ENCODE results near the gene CYFIP1. TPM values are rescaled to one million over a fixed set of nuclear protein-coding genes. Genes with fewer than 3 reads are reported as not detected.
"Not testable (repeated sequence)": the region's sequence is repeated elsewhere in the genome, so short reads cannot be mapped to it uniquely, and the experiment has no call there.

CYFIP1 gene
- total RNA-seq = 14.3 and 14.5 TPM in 2 replicates

DNA sequence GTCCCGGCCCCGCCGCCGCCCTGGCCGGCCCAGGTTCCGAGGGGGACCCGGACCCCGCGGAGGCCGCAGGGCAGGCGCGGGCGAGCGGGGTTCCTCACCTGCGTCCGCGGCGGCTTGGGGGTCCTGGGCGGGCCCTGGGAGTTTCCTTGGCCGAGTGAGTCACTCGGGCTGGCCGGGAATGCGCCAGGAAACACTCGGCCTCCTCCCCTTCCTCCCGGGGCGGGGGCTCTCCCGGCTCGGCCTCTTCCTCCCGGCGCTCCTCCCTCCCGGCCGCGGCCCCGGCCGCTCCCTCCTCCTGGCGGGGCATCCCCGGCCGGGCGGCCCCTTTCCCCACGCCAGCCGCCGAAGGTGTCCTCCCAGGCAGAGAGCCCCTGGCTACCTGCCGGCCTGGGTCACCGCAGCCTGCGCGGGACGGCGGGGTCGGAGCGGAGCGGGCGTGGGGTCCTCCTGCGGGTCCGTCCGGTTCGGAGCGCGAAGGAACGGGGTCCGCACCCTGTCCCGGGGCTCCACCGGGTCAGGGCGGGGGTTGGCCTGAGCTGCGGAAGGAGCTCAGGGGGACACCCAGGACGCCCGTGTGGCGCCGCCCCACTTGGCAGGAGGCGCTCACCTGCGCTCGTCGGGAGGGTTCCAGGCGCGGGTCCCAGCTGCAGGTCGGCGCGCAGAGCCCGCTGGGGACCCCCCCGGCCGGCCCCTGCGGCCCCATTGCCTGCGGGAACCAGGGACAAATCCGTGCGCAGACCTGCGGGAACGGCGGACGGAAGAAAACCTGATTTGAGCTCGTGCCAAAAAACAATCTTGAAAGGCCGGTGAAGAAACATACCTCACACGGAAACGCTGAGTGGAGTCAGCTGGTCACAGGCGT lies at the start of gene CYFIP1:
TSS of gene CYFIP1 (minus strand) at position 180 of the 862 bp plus-strand sequence. CDS start 33,083 bp downstream, outside the sequence.
- intact Hi-C loops (cut with micrococcal nuclease) = no loop called here

- intact Hi-C loops (cut with micrococcal nuclease) = no loop called here
Observed at GRCh38 chr15:23026218-23026617, 46.0 kb upstream of the CYFIP1 start.

GRCh38 chr15:23022156-23022555 lies 42.0 kb upstream of the CYFIP1 start:
- intact Hi-C loops (cut with micrococcal nuclease) = no loop called here

DNA sequence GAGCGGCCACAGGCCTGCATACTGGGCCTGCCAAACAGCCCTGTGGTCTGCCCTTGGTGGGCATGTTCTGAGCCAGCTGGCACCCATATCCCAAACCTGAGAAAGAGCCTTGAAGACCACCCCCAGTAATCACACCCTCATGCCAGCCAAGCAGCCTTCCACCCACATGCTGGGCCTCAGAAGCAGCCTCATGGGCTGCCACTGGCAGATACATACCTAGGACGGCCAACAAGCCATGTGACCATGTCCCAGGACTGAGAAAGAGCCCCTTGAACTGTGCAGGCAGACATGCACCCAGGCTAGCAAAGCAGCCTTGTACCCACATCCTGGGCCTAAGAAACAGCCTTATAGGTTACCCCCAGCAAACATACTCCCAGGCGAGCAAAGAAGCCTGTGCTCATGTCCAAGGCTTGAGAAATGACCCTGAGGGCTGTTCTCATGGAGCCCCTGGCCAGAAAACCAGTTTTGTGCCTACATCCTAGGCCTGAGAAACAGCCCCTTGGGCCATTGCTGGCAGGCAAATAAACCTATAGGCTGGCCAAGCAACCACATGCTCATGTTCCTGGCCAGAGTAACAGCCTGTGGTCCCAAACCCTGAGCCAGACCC lies 34.3 kb upstream of the CYFIP1 start:
- intact Hi-C loops (cut with micrococcal nuclease) = no loop called here

GRCh38 chr15:23013681-23014080 lies 33.5 kb upstream of the CYFIP1 start:
- intact Hi-C loops (cut with micrococcal nuclease) = no loop called here

GRCh38 chr15:23012616-23013015 lies 32.4 kb upstream of the CYFIP1 start:
- intact Hi-C loops (cut with micrococcal nuclease) = not testable (repeated sequence)

DNA sequence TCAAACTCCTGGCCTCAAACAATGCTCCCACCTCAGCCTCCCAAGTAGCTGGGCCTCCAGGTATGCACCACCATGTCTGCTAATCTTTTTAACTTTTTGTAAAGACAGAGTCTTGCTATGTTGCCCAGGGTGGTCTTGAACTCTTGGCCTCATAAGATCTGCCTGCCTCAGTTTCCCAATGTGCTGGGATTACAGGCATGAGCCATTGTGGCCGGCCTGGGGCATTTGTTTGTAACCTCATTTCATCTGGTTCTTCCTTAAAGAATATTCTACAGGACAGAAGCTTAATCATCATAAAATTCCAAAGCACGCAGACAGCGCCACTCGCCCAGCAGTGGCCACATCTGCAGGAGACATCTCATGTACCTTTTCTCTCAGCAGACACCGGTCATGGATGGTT lies 23.6 kb upstream of the CYFIP1 start:
- intact Hi-C loops (cut with micrococcal nuclease) = no loop called here

DNA sequence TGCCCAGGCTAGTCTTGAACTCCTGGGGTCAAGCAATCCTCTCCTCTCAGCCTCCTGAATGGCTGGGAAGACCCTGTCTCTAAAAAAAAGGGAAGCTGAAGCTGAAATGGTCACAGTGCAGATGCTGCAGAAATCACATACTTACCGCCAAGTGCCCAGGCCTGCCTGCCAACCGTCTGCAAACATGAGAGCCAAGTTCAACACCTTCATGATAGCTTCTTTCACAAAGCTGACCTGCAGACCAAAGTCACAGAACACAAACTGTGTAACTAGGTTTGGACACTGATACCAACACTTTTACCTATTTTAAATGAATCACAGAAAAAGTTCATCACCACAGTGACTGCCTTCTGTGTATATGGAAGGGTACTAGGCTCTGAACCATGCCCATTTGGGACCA lies 22.8 kb upstream of the CYFIP1 start:
- intact Hi-C loops (cut with micrococcal nuclease) = no loop called here

DNA sequence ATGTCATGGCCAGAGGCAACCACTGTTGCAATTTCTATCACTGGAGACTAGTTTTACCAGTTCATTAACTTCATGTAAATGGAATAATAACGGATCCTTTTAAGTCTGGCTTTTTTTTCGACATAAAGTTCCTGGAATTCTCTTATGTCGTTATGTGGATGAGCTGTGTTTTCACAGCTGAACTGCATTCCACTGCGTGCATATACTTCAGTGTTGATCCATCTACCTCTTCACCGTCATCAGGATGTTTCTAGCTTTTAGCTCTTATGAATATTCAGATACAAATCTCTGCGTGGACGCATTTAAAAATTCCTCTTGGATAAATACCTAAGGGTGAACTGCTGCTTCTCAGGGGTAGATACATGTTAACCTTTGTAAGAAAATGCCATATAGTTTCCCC lies 15.6 kb upstream of the CYFIP1 start:
- intact Hi-C loops (cut with micrococcal nuclease) = no loop called here

DNA sequence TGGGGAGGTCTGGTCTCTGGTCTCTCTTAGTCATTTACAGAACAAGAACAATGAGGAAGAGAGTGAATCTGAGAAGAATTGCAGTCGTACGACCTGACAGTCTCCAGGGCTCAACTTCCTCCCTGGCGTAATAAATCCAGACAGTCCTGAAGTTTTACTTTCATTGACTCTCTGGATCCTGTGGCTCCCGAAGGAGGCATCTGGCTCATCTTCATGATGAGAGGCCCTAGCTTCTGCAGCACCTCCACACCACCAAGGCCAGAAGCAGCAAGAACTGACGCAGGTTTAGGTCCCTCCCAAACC lies 11.8 kb upstream of the CYFIP1 start:
- intact Hi-C loops (cut with micrococcal nuclease) = no loop called here

DNA sequence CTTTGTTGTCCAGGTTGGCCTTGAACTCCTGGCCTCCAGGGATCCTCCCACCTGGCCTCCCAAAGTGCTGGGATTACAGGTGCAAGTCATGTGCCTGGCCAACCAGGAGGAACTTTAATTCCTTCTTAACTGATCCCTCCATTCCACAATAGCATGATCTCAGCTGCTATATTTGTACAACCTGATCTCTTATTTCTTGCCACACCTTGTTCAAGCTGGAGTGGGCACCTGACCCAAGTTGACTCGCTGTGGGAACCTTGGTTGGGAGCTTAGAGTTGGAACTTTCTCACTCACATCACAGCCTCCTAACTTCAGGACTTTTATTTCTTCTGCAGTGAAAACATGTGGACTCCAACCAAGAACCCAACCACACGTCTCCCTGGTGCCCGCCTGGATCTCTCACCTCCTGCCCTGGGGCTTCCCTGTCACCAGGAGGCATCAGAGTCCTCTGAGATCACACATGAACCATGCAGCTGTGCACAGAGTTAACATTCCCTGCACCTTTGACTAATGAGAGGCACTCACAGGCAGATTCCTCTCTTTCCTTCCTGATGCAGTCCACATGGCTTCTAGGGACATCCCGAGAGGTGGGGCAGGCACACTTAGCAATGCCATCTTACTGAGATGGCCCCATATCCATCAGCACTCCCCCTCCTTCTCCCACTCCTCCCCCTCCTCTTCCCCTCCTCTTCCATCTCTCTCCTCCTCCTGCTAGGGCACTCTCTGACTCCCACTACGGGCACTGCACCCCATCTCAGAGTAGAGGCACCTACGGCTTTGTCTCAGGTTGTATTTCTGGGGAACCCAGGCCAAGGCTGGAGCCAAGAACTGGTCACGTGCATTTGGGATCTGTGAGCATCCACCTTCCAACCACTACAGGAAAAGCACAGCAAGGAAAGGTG lies 9.7 kb upstream of the CYFIP1 start:
- intact Hi-C loops (cut with micrococcal nuclease) = no loop called here

- intact Hi-C loops (cut with micrococcal nuclease) = no loop called here
Observed at GRCh38 chr15:22988811-22989210, 8.6 kb upstream of the CYFIP1 start.

GRCh38 chr15:22981931-22982330 lies 1.8 kb upstream of the CYFIP1 start:
- intact Hi-C loops (cut with micrococcal nuclease) = not testable (repeated sequence)

DNA sequence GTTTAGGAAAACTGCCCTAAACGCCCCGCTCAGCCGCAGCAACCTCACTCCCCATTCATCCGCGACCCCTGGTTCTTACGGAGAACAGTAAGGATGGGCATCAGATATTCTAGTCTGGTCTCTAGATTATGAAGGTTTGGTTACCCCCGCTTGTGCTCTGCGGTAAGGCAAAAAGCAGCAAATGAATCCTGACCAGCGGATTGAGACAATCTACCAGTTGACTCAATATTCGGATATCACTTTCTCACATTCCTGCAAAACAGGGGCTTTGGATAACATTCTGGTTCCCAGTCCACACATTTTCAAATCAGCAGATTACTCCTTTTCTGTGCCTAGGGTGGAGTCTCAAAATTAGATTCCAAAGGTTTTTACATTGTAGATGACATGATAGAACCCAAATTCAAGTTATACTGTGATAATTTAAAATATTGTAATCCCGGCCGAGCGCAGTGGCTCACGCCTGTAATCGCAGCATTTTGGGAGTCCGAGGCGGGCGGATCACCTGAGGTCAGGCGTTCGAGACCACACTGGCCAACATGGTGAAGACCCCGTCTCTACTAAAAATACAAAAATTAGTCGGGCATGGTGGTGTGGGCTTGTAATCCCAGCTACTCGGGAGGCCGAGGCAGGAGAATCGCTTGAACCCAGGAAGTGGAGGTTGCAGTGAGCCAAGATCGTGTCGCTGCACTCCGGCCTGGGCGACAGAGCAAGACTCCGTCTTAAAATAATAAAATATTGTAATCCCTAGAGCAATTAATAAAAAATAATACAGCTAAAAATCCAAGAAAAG lies 1.1 kb upstream of the CYFIP1 start:
- intact Hi-C loops (cut with micrococcal nuclease) = no loop called here

DNA sequence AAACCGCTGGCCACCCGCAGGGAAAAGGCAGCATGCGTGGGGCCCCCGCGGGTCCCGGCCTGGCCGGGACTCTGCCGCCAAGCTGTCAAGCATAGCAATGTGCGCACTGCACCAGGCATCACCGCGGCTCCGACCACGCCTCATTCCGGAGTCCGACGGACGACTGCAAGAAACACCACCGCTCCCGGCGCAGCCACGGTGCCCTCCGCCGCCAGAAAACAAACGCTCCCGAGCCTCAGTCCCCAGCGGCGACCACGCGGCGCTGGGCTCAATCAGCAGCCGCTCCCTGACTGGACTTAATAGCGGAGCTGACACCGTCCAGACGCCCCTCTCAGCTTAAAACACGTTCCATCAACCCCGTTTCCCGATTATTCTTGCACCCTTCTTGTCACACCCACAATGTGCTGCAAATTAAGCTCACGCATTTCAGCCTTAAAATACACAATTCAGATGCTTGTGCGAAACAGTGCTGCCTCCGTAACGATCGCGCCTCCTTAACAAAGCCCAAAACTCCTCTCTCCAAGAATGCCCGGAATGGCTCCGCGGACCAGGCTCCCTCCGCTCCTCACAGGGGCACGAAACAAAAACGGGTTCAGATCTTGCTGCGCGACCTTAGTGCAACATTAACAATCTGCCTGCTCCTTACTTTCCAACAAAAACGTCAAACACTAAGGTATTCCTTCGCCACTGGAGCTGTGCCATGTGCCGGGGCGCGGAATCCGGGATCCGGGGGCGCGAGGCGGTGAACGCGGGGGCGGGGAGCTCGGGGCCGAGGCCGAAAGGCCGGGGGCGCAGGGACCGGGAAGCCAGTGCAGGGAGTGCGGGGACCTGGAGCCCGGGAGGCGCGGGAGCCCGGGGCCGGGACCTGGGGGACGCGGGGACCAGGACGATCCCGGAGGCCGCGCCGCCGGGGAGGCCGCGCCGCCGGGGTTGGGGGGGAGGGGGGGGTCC lies 655 bp downstream of the CYFIP1 start:
- intact Hi-C loops (cut with micrococcal nuclease) = no loop called here

GRCh38 chr15:22978691-22979237 lies 1.4 kb downstream of the CYFIP1 start:
- intact Hi-C loops (cut with micrococcal nuclease) = no loop called here

GRCh38 chr15:22974745-22975144 lies 5.4 kb downstream of the CYFIP1 start:
- intact Hi-C loops (cut with micrococcal nuclease) = no loop called here

DNA sequence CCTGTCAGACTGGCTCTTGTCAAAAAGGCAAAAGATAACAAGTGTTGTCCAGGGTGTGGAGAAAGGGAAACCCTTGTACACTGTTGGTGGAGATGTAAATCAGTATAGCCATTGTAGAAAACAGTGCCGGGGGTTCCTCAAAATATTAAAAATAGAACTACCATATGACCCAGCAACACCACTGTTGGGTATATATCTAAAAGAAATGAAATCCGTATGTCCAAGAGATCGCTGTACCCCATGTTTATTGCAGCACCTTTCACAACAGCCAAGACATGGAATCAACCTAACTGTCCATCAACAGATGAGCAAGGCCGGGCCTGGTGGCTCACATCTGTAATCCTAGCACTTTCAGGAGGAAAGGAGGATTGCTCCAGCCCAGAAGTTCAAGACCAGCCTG lies 6.2 kb downstream of the CYFIP1 start:
- intact Hi-C loops (cut with micrococcal nuclease) = no loop called here

- intact Hi-C loops (cut with micrococcal nuclease) = no loop called here
Observed at GRCh38 chr15:22973286-22973685, 6.9 kb downstream of the CYFIP1 start.

GRCh38 chr15:22969489-22969888 lies 10.7 kb downstream of the CYFIP1 start:
- intact Hi-C loops (cut with micrococcal nuclease) = no loop called here
